ENCODE measurements around the gene PDE4B. TPM values are rescaled to one million over a fixed set of nuclear protein-coding genes. Genes with fewer than 3 reads are reported as not detected.

The PDE4B gene
- total and polyA plus RNA-seq, 9 of the 15 experiments (the other 6 are each of a cell fraction or from before 2014, with no cell fraction given), result 0.09 TPM; not detected in 8

GRCh38 chr1:66285618-66286270 is 493.0 kb downstream of the PDE4B start (continued):
- TF ChIP-seq KLF6 (CRISPR knock-in tag; IDR thresholded peaks at IDR 0.05; ENCODE audit: borderline replicate concordance) (no peak), ZNF431 (CRISPR knock-in tag; IDR thresholded peaks at IDR 0.05) (no peak), ZBTB12 (CRISPR knock-in tag; IDR thresholded peaks at IDR 0.05) (no peak), RHOXF2B (CRISPR knock-in tag; conservative IDR thresholded peaks at IDR 0.05) (no peak), ZFP91 (CRISPR knock-in tag; IDR thresholded peaks at IDR 0.05) (no peak), NFATC3 (IDR thresholded peaks at IDR 0.05) (no peak), PRDM10 (IDR thresholded peaks at IDR 0.05; ENCODE audit: partially characterized antibody) (no peak), MTA3 (IDR thresholded peaks at IDR 0.05; ENCODE audit: borderline replicate concordance) (no peak), MCM3 (IDR thresholded peaks at IDR 0.05) (no peak), XRCC3 (IDR thresholded peaks at IDR 0.05) (no peak)
